GM21723 (cell line): Measurements from ENCODE around the gene NDRG3.
A peak's percentile ranks its signal among the peaks of the same experiment; 100 is the strongest.
"Not testable (repeated sequence)": the region's sequence is repeated elsewhere in the genome, so short reads cannot be mapped to it uniquely, and the experiment has no call there.

Experiments
- ATAC-seq: cut with Tn5 transposase; IDR thresholded peaks from one replicate; pipeline ENCODE4 v1.9.1; 2021; ENCODE audit warnings: mild to moderate bottlenecking, moderate library complexity; ENCODE audit not compliant: unreplicated experiment

NDRG3 gene

DNA sequence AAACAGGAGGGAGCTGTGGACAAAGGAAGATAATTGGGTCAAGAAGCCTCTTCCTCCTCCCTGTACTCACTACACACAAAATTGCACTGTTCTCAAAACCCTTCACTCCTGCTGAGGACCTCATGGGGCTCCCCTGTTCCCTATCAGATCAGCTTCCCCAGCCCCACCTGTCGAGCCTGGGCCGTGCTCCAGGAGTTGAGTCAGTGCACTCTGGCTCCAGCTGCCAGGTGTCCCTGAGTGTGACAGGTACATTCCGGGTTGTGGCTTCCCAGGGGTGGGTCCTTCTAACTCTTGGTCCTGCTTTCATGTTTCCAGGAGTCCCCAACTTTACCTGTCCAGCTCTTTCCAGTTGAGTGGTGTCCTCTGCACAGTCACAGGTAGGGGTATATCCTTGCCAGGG is 131.9 kb downstream of the NDRG3 start:
- no peak for ATAC-seq

DNA sequence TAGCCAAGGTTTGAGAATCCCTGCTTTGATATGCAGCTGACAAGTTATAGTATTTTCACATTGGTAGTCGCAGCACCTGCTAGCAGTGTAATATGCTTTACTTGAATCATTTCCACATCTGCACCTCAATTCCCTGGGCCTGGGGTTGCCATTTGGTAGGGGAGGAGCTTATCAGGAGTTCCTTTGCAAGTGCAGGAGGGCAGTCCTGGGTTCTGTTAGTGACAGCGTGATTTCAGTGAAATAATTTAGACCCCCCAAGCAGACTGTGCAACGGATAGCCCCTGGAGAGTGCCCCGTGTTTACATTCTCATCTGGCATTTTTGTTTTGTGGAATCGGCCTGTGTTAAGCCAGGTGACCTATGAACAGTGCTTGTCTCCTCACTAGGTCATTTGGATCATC is 134.3 kb downstream of the NDRG3 start:
- no peak for ATAC-seq

DNA sequence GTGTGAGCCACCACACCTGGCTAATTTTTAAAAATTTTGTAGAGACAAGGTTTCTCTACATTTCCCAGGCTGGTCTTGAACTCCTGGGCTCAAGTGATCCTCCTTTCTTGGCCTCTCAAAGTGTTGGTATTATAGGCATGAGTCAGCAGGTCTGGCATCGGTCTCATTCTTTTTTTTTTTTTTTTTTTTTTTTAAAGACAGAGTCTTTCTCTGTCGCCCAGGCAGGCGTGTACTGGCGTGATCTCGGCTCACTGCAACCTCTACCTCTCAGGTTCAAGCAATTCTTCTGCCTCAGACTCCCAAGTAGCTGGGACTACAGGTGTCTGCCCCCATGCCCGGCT is 137.5 kb downstream of the NDRG3 start:
- ATAC-seq: not testable (repeated sequence)

DNA sequence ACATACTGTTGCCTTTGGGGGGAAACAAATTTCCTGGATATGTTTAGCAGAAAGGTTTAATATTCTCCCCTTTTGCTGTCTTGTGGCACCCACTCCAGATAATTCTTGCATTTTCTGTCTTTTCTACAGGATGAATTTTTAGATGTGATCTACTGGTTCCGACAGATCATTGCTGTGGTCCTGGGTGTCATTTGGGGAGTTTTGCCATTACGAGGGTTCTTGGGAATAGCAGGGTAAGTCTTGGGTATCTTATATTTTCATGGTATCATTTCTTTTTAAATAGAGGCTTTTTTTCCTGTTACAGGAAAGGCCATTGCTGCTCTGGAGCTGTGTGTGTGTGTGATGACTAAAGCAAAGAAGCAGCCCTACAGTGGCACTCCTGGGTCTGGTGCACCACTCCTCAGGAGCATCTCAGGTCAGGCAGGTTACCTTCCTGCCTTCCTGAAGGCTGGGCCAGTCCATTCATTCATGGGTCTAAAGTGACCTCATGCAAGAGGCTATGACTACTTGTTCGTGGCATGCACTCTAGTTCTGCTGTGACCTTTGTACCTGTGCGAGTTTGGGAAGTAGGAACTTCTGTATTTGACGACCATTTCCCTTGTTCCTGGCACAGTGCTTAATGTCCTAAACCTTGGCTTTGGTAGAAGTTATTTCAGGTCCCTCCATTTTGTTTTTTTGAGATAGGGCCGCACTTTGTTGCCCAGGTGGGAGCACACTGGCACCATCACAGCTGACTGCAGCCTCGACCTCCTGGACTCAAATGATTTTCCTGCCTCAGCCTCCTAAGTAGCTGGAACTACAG is 138.1 kb downstream of the NDRG3 start:
- no peak for ATAC-seq

DNA sequence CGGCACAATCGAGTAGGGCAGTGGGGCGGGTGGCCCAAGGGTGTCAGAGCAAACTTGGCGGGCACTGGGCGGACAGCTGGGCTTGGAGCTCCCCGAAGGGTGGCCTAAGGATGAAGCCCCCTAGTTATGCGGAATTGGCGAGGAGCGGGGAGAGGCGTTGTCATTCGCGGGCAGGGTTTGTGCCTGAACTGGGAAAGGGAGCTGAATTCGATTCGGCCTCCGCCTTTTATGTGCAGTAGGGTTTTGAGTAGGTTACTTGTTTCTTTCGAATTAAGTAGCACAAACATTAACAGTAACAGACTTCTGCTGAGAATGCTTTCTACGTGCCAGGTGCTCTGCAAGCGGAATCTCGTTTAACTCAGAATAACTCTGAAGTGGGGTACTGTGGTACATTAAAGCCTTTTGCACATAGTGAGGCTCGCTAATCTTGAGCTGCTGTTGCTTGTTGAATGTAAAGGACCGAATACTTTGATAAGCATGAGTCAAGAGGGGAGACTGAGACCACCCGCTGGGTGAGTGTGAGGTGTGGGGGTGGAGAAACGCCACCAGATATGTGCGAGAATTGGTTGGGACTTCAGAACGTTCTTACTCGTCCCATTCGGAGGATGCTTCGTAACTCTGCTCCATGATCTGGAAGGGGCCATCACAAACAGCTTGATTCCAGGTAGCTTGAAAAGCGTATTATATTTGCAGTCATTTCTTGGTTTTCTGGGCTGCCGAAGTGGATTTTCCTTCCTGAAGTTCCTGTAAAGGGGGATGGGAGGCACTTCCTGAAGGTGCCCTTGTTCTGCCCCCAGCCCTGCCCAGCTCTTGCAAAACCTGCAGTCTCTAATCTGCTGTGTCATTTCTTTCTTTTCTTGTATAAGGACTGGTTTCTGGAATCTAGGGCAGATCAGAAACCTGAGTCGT is 139.5 kb downstream of the NDRG3 start:
- ATAC-seq: peak; percentile 13

DNA sequence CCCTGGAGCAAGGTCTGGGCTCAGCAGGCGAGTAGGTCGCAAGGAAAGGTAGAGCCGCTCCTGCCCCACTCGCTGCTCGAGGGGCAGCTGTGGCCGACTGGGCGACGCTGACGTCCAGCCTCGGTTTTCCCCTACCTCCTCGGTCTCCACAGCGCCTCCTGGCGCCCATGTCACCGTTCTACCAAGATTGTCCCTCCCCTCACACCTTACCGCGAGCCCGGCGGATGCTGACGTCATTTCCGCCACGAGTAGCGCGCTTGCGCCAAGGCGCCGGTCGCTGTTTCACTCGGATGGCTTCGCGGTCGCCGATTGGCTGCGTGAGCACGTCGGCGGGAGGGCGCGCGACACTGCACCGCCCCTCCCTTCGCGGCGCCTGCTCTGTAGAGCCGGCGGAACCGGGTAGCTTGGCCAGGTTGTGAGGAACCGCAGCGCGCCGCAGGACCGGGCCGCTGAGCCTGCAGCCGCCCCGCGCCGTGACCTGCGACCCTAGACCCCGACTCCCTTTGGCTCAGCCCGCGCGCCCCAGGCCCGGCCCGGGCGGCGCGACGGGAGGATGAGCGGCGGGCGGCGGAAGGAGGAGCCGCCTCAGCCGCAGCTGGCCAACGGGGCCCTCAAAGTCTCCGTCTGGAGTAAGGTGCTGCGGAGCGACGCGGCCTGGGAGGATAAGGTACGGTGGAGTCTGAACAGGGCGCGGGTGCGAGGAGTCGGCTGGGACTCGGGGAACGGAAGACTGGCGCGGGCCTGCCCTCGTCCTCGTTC is 140.3 kb downstream of the NDRG3 start, which contains the start of gene RAB5IF:
TSS of gene RAB5IF (plus strand) at position 381 of the 759 bp plus-strand sequence. CDS start at position 554, 173 bp downstream.
- ATAC-seq: peak; percentile 82

DNA sequence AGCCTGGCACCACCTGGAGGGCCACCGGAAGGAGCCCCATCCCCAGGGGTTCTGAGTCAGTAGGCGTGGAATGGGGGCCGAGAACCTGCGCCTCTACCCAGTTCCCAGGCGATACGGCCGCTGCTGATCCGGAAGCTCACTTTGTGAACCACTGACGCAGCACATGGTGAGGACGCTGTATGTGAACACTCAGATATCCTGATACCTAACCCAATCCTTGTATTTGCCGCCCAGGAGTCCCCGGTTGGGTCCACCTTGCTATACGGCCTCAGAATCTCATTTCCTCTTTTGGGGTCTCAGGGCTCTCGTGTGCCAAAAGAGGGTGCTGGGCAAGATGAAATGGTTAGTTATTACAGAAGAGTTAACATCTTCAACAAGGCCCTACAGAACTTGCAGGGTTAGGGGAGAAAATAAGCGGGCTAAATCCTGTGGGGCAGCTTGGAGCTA is 140.9 kb downstream of the NDRG3 start:
- peak; percentile 29 for ATAC-seq
